HG02884 (cell line): ENCODE results near the gene PKP3.
A peak's percentile ranks its signal among the peaks of the same experiment; 100 is the strongest.

Experiments used
- ATAC-seq: cut with Tn5 transposase; IDR thresholded peaks from one replicate; pipeline ENCODE4 v1.9.1; 2021; ENCODE audit warnings: mild to moderate bottlenecking, moderate library complexity; ENCODE audit not compliant: unreplicated experiment

The PKP3 gene

GRCh38 chr11:442611-443081 is 48.6 kb downstream of the PKP3 start:
- no peak for ATAC-seq

- no peak for ATAC-seq
Observed at GRCh38 chr11:443542-444199, 49.7 kb downstream of the PKP3 start.

- ATAC-seq = no peak
Observed at GRCh38 chr11:444396-445144, 50.6 kb downstream of the PKP3 start.

- ATAC-seq = no peak
Observed at GRCh38 chr11:445765-446588, 52.0 kb downstream of the PKP3 start.

- ATAC-seq = no peak
Observed at GRCh38 chr11:446891-447290, 52.9 kb downstream of the PKP3 start.

- ATAC-seq = peak; percentile 42
Observed at GRCh38 chr11:447923-448731, 54.1 kb downstream of the PKP3 start.

GRCh38 chr11:449889-450808 is 56.1 kb downstream of the PKP3 start, which contains the start of gene PTDSS2:
PTDSS2 (plus strand) TSS chr11:450279; CDS start chr11:450456, 177 bp downstream.
- ATAC-seq = peak; percentile 68

GRCh38 chr11:450809-451451 is 56.9 kb downstream of the PKP3 start:
- no peak for ATAC-seq

- no peak for ATAC-seq
Observed at GRCh38 chr11:451738-452137, 57.7 kb downstream of the PKP3 start.

- ATAC-seq = no peak
Observed at GRCh38 chr11:452203-452744, 58.3 kb downstream of the PKP3 start.

GRCh38 chr11:452916-453527 is 59.0 kb downstream of the PKP3 start:
- no peak for ATAC-seq

GRCh38 chr11:453564-453963 is 59.6 kb downstream of the PKP3 start:
- no peak for ATAC-seq

GRCh38 chr11:454043-454442 is 60.0 kb downstream of the PKP3 start:
- no peak for ATAC-seq
